AG09319 (cell line): Measurements from ENCODE around the gene FOXP1.

Source experiments
- DNase-seq: peaks from one replicate; pipeline ENCODE4 v3.0.0-alpha.2; 2010; ENCODE audit warnings: low read depth; ENCODE audit errors: extremely low read depth
- TF ChIP-seq, protein P1 (sequence below): IDR thresholded peaks from 2 replicates; pipeline ENCODE4 v1.5.1; 2011; ENCODE audit warnings: low read depth, mild to moderate bottlenecking, inconsistent platforms, low read length, moderate library complexity

Gene FOXP1

DNA sequence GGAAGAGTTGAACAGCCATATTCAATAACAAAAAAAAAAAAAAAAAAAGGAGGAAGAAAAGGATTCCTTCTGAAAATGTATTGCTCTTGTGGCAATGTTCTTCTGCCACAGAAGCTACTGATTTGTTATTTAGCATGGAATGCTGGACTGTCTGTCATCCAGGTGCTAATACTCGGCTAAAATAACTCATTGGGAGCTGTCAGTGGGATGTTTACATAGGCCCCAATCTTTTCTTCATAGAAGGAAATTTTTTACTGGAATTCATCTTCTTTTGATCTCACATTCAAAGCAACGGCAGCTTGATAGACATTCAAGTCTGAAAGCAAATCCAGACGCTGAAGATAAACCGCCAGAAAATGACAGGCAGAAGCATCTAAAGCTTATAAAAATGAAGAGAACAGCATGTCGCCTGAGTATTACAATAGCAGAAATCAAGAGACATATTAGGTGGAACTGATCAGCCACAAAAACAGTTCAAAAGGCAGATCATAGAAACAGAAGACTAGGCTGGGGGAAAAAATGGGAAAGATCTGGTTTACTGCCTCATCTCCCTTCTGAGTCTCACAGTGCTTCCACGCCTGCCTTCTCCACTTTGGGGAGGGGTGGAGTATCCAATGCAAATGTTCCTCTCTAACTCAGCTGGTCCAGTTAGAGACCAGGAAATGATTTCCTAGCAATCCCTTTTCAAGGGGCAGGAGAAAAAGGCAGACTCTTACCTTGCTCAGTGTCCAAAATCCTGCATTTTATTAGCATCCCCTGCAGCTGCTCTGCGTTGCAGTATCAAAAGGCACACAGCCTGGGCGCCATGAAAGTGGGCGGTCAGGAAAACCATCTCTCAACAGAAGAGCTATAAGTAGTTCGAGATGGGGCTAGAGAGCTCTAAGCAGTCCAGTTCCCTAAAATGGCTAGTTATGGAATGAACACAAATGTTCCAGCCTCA, 451.9 kb downstream of the FOXP1 start:
- TF ChIP-seq, protein P1, sequence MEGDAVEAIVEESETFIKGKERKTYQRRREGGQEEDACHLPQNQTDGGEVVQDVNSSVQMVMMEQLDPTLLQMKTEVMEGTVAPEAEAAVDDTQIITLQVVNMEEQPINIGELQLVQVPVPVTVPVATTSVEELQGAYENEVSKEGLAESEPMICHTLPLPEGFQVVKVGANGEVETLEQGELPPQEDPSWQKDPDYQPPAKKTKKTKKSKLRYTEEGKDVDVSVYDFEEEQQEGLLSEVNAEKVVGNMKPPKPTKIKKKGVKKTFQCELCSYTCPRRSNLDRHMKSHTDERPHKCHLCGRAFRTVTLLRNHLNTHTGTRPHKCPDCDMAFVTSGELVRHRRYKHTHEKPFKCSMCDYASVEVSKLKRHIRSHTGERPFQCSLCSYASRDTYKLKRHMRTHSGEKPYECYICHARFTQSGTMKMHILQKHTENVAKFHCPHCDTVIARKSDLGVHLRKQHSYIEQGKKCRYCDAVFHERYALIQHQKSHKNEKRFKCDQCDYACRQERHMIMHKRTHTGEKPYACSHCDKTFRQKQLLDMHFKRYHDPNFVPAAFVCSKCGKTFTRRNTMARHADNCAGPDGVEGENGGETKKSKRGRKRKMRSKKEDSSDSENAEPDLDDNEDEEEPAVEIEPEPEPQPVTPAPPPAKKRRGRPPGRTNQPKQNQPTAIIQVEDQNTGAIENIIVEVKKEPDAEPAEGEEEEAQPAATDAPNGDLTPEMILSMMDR = no peak
- no peak for DNase-seq

DNA sequence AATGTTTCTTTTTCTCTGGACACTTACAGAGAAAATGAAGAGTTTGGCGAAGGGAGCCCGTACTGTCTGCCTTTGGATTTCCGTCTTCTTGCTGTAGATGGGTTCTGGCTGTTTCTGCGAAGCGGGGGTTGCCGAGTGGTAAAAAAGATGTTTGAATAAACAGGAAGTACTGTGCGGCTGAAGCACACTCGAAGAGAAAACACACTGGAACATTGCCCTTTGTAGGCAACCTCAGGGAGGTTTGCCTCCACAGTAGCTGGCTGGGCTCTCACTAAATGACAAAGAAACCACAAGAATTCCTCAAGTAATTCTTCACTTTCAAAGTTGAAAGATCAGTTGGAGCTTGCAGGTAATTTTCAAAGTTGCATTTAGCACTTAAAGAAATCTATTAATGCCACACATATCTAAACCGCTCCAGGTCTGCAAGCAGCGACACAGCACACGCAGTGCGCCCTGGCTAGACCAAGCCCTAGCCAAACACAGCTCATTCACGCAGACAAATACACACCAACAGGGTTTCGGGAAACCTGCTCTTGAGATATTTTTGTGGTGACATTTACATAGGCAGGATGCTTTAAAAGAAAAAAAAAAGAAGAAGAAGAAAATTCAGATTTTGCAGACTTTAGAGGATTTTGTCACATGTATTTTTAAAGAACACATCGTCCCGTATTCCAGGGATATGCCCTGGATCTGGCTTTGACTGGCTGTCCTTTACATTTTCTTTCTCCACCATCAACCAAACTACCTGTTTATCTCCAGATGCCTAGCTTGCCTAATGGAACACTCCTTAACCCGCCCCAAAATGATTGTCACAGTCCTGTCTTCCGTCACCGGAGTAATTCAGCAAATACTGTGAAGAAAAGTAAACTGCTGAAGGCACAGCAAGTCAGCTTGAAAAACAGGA, 452.8 kb downstream of the FOXP1 start:
- DNase-seq = peak; percentile 49
- TF ChIP-seq, protein P1 = no peak

DNA sequence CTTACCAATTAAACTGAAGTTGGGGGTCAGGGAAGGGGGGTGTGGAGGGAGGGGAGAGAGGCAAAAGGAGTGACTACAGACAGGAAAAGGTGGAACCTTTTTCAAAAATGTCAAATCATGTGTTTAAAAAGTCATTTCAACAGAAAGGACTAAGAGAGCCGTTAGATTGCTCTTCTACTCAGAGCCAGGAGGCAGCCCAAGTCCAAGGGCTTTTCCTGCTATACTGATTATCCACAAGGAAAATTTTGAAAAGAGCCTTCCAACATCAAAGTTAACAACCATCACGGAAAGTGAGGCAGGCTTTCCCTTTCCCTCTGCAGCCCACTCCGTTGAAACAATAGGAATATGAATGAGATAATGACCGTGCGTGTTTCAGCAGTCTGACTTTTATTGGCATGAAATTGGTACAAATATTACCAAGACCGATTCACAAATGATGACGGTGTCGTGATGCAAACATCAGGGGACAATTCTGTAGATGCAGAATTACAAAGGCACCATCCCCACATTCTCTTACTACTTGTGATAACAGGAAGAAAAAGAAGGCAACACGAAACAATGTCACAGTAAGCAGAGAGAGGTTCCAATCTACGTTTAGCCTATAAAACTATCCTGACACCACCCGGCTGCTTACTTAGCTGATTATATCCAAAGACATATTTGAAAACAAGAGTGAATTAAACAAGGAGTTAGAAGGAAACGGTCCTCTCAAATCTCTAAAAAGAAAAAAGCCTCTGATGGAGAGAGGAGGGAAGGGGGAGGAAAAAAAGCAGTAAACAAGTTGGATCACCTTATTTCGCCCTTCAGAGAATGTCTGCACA, 453.7 kb downstream of the FOXP1 start:
- no peak for DNase-seq
- TF ChIP-seq, protein P1 = no peak

DNA sequence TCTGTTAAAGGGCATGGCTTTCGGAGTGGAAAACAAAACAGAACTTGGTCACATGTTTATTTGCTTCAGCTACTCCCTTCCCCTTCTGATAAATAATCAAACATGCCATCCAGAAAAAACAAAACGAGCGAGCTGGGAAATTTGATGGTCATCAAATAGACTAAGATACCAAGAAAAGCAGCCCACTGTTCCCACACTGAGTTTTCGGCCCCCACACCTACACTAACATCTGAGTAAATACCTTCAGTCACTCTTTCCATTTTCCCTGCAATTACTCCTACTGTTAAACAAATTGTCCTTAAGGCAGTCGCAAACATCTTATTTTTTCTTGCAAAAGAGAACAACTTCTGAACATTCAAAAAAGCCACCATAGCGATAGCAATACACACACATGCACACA, 454.6 kb downstream of the FOXP1 start:
- TF ChIP-seq, protein P1 = no peak
- DNase-seq = no peak

DNA sequence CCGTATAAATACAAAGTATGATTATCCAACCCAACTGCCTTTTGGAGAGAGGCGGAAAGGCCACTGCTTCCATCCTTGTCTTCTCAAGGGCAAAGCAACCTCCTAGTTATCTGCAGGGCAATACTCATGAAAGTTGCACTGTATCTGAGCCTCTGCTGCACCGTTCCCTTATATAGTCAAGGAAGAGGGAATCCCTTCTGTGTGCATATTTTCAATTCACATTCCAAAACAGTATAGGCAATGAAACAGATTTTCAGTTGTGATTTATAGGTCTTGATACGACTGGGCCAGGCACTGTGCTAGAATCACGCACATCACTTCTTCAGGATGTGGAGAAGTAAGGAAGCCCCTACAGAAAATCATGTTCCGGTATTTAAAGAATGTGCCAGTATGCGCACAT, 455.7 kb downstream of the FOXP1 start:
- TF ChIP-seq, protein P1 = no peak
- DNase-seq = no peak

DNA sequence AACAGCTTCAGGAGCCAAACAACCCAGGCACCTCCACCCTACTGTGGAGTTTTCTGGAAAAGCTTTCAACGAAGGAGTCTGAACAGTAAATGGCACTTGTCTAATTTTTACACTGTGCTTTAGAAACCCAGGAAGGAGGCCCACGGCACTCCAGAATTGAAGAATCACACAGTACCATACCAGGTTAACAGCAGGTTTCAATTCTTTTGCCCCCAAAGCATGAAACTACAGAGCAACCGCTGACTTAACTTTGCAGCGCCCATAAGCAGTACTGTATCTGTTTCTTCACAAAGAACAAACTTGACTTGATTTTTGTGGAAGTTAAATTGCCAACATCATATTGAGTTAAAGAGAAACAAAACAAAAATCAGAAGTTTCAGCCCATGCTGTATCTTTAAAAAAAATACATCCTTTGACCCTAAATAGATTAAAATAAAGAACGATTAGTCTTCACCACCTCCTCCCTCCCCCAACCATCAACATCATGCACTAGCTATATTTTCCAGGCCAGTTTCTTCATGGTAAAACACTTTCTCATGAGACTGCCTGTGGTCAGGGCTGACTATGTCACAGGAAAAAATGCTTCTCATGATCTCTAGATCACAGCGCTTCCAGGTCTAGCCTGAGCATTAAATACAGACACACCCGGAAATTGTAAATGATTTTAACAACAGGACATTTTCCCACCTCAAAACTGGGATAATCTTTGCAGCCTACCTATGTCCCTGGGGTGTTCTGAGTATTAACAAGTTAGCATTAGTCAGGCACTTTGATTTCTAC, 456.3 kb downstream of the FOXP1 start:
- TF ChIP-seq, protein P1 = no peak
- DNase-seq = no peak
